Parathyroid adenoma (tissue), 2 donors: ENCODE data around the gene BAHCC1.

Source experiments
- H2AFZ ChIP-seq: fragments of 300-600 bp; sonication (generic); one replicate; pipeline ENCODE4 v1.7.0; 2017; ENCODE audit warnings: antibody characterized with exemption, mild to moderate bottlenecking
- H3K27ac ChIP-seq: fragments of 300-600 bp; sonication (generic); one replicate; pipeline ENCODE4 v1.7.0; 2017
- H3K27me3 ChIP-seq: fragments of 300-600 bp; sonication (generic); one replicate; pipeline ENCODE4 v1.7.0; 2017; ENCODE audit warnings: low read length; ENCODE audit not compliant: control insufficient read depth, insufficient read depth
- H3K36me3 ChIP-seq: fragments of 300-600 bp; sonication (generic); one replicate; pipeline ENCODE4 v1.7.0; 2017; ENCODE audit warnings: low read length; ENCODE audit not compliant: control insufficient read depth, insufficient read depth
- H3K4me1 ChIP-seq: fragments of 300-600 bp; sonication (generic); one replicate; pipeline ENCODE4 v1.7.0; 2017; ENCODE audit warnings: control low read depth
- H3K4me2 ChIP-seq: fragments of 300-600 bp; sonication (generic); one replicate; pipeline ENCODE4 v1.7.0; 2017; ENCODE audit warnings: low read length
- H3K4me3 ChIP-seq: fragments of 300-600 bp; sonication (generic); one replicate; pipeline ENCODE4 v1.7.0; 2017; ENCODE audit warnings: low read depth, low read length
- H3K79me2 ChIP-seq: fragments of 300-600 bp; sonication (generic); one replicate; pipeline ENCODE4 v1.7.0; 2017; ENCODE audit warnings: control low read depth
- H3K9ac ChIP-seq: fragments of 300-600 bp; sonication (generic); one replicate; pipeline ENCODE4 v1.7.0; 2017; ENCODE audit warnings: mild to moderate bottlenecking
- H3K9me3 ChIP-seq: fragments of 300-600 bp; sonication (generic); one replicate; pipeline ENCODE4 v1.7.0; 2017; ENCODE audit warnings: low read length; ENCODE audit not compliant: control insufficient read depth
- CTCF ChIP-seq: fragments of 300-600 bp; sonication (generic); IDR thresholded peaks from one replicate; pipeline ENCODE4 v1.7.0; 2017; ENCODE audit warnings: antibody characterized with exemption, mild to moderate bottlenecking
- donor health status: primary hyperparathyroidism.

The BAHCC1 gene

DNA sequence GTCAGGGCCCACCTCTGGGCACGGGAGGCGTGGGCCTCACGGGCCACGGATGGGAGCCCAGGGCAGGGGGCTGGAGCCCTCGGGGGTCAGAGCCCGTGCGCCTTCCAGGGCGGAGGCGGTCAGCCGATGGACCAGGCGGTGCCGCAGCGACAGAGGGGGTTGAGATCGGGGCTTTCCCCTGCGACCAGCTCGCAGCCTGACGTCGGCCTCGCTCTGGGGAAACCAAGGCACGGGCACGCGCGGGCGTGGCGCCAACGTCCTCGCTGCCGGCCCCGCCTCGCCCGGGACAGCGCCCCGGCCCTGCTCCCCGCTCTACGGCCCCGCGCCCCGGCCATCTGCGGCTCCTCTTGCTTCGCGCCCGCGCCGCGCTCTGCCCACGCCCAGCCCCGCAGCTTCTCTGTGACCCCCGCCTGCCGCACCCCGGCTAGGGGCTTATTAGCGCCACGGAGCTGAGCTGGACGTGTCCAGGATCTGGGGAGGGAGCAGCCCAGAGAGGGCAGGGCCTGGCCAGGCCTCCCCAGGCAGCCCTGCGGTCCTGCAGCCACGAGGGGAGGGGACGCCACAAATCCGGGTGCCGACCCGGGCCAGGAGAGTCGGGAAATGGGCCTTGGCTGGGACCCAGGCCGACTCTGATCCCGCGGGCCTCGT lies 103.8 kb downstream of the BAHCC1 start:
- H3K36me3 ChIP-seq = no peaks in the 10 kb centered on the region
- no peak overlapping the region for H3K27ac ChIP-seq
- no peaks in the 10 kb centered on the region for H3K79me2 ChIP-seq
- H3K4me1 ChIP-seq = no peaks in the 10 kb centered on the region
- no peak overlapping the region for H3K4me3 ChIP-seq
- no peak overlapping the region for H3K4me2 ChIP-seq
- H2AFZ ChIP-seq = no peak overlapping the region
- no peaks in the 10 kb centered on the region for H3K9me3 ChIP-seq
- TF ChIP-seq CTCF = no peak
- H3K27me3 ChIP-seq = no peaks in the 10 kb centered on the region
- no peak overlapping the region for H3K9ac ChIP-seq

GRCh38 chr17:81499601-81499970 lies 104.3 kb downstream of the BAHCC1 start:
- Histone ChIP-seq H3K79me2 (no peaks in the 10 kb centered on the region), H3K9me3 (no peaks in the 10 kb centered on the region), H2AFZ (no peak overlapping the region), H3K36me3 (no peaks in the 10 kb centered on the region), H3K4me3 (no peak overlapping the region), H3K4me2 (no peak overlapping the region), H3K9ac (no peak overlapping the region), H3K27me3 (no peaks in the 10 kb centered on the region), H3K27ac (no peak overlapping the region), H3K4me1 (no peaks in the 10 kb centered on the region)
- TF ChIP-seq CTCF = no peak

- Histone ChIP-seq H3K9me3 (no peaks in the 10 kb centered on the region), H2AFZ (no peak overlapping the region), H3K27ac (no peak overlapping the region), H3K4me2 (no peak overlapping the region), H3K4me1 (no peaks in the 10 kb centered on the region), H3K36me3 (no peaks in the 10 kb centered on the region), H3K4me3 (no peak overlapping the region), H3K79me2 (no peaks in the 10 kb centered on the region), H3K9ac (no peak overlapping the region), H3K27me3 (no peaks in the 10 kb centered on the region)
- no peak for TF ChIP-seq CTCF
Measured at GRCh38 chr17:81500047-81500446, 104.8 kb downstream of the BAHCC1 start.

GRCh38 chr17:81502471-81503017 lies 107.3 kb downstream of the BAHCC1 start:
- H3K27ac ChIP-seq = no peak overlapping the region
- H3K79me2 ChIP-seq = no peaks in the 10 kb centered on the region
- H3K36me3 ChIP-seq = no peaks in the 10 kb centered on the region
- no peak overlapping the region for H3K4me3 ChIP-seq
- no peaks in the 10 kb centered on the region for H3K9me3 ChIP-seq
- H3K4me2 ChIP-seq = no peak overlapping the region
- H2AFZ ChIP-seq = no peak overlapping the region
- H3K9ac ChIP-seq = no peak overlapping the region
- no peaks in the 10 kb centered on the region for H3K4me1 ChIP-seq
- H3K27me3 ChIP-seq = no peaks in the 10 kb centered on the region
- no peak for TF ChIP-seq CTCF

DNA sequence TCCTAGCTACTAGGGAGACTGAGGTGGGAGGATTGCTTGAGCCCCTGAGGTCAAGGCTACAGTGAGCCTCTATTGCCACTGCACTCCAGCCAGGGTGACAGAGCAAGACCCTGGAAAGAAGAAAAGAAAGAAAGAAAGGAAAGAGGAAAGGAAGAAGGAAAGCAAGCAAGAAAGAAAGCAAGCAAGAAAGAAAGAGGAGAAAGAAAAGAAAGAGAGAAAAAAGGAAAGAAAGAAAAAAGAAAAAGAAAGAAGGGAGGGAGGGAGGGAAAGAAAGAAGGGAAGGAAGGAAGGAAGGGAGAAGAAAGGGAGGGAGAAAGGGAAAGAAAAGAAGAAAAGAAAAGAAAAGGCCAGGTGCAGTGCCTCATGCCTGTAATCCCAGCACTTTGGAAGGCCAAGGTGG lies 108.4 kb downstream of the BAHCC1 start:
- Histone ChIP-seq H3K79me2 (no peaks in the 10 kb centered on the region), H3K4me2 (no peak overlapping the region), H3K27ac (no peak overlapping the region), H3K36me3 (no peaks in the 10 kb centered on the region), H3K4me1 (no peaks in the 10 kb centered on the region), H3K9me3 (no peaks in the 10 kb centered on the region), H3K4me3 (no peak overlapping the region), H3K27me3 (no peaks in the 10 kb centered on the region), H2AFZ (no peak overlapping the region), H3K9ac (no peak overlapping the region)
- TF ChIP-seq CTCF = no peak
